GM12878 (cell line): ENCODE measurements around the gene EYA2. TPM values are rescaled to one million over a fixed set of nuclear protein-coding genes. Genes with fewer than 3 reads are reported as not detected.

ENCODE experiments used
- ATAC-seq: fragments of 200-7000 bp; cut with Tn5 transposase; 3 replicates; pipeline ENCODE4 v1.9.1; 2020; ENCODE audit warnings: mild to moderate bottlenecking, moderate library complexity
- BruUV-seq: library from RNA; stranded (reverse); fragments of 400-500 nt; replicated peaks from 2 replicates; lab custom pipeline; 2021; lab: Mats Ljungman, UMichigan
- CTCF ChIA-PET: fragments of 300-600 bp; sonication (Branson Sonifier 250); formaldehyde crosslinking; extraction: SDS; loops from one replicate; lab custom pipeline; 2021; ENCODE audit warnings: inconsistent platforms; lab: Yijun Ruan, JAX
- POLR2A ChIA-PET: fragments of 350-600 bp; formaldehyde crosslinking; extraction: SDS; loops from one replicate; lab custom pipeline; 2021; ENCODE audit warnings: inconsistent platforms; lab: Charles Lee
- RAD21 ChIA-PET: fragments of 300-600 bp; sonication (Branson Sonifier 250); formaldehyde crosslinking; loops from one replicate; lab custom pipeline; 2023; ENCODE audit warnings: antibody characterized with exemption; ENCODE audit not compliant: unreplicated experiment; lab: Charles Lee
- SMC1A ChIA-PET: fragments of 300-600 bp; sonication (Branson Sonifier 250); formaldehyde crosslinking; loops from one replicate; lab custom pipeline; 2023; ENCODE audit not compliant: unreplicated experiment, uncharacterized antibody; lab: Charles Lee
- DNase-seq: peaks from one replicate; pipeline ENCODE4 v3.0.0-alpha.2; 2011; ENCODE audit warnings: low read depth, low spot score
- FAIRE-seq: peaks from 3 replicates; lab custom pipeline; 2011; peaks lifted over from hg19 to GRCh38; lab: Jason Lieb, UNC
- H2AFZ ChIP-seq: 2 replicates; pipeline ENCODE4 v1.6.0; 2011; ENCODE audit warnings: low read depth, low read length, control low read depth; ENCODE audit not compliant: control insufficient read depth
- H3K27ac ChIP-seq: 2 replicates; pipeline ENCODE4 v1.5.1; 2011; ENCODE audit warnings: control low read depth; ENCODE audit not compliant: control insufficient read depth, insufficient read depth
- H3K27me3 ChIP-seq, 2 experiments: replicated peaks in 1 of 2; 2 replicates each; pipeline versions ENCODE4 v1.6.0 to v1.6.1; 2011; ENCODE audit warnings: low read length in 1 of 2; ENCODE audit not compliant: control insufficient read depth in 2 of 2, insufficient read depth in 2 of 2
- H3K36me3 ChIP-seq, 2 experiments: 2 replicates each; pipeline ENCODE4 v1.5.1; 2011; ENCODE audit warnings: low read length in 1 of 2; ENCODE audit not compliant: control insufficient read depth in 2 of 2, insufficient read depth in 2 of 2
- H3K4me1 ChIP-seq: 2 replicates; pipeline ENCODE4 v1.6.1; 2011; ENCODE audit warnings: mild to moderate bottlenecking, low read length, moderate library complexity, mixed read lengths; ENCODE audit not compliant: control insufficient read depth, insufficient read depth
- H3K4me2 ChIP-seq: 2 replicates; pipeline ENCODE4 v1.6.0; 2011; ENCODE audit warnings: control low read depth; ENCODE audit not compliant: control insufficient read depth, insufficient read depth
- H3K4me3 ChIP-seq: fragments of 200-600 bp; sonication (generic); 2 replicates; pipeline ENCODE4 v1.5.1; 2016
- H3K79me2 ChIP-seq: 2 replicates; pipeline ENCODE4 v1.6.0; 2011; ENCODE audit warnings: low read length; ENCODE audit not compliant: control insufficient read depth, insufficient read depth
- H3K9ac ChIP-seq: 2 replicates; pipeline ENCODE4 v1.8.0; 2011; ENCODE audit warnings: low read length, control low read depth, mixed read lengths; ENCODE audit not compliant: control insufficient read depth, insufficient read depth
- H3K9me3 ChIP-seq: replicated peaks from 3 replicates; pipeline ENCODE4 v1.5.1; 2011; ENCODE audit warnings: mild to moderate bottlenecking, low read length; ENCODE audit not compliant: control insufficient read depth, insufficient read depth
- H4K20me1 ChIP-seq: 2 replicates; pipeline ENCODE4 v1.6.0; 2011; ENCODE audit not compliant: control insufficient read depth, insufficient read depth
- BHLHE40 ChIP-seq, 2 experiments: fragments of 450-650 bp in 1 of 2; IDR thresholded peaks; 2 replicates each; pipeline ENCODE4 v1.6.1; 2011 to 2017; ENCODE audit warnings: low read depth in 2 of 2, borderline replicate concordance in 1 of 2, improper control_type of control experiment in 1 of 2, low read length in 1 of 2, mild to moderate bottlenecking in 1 of 2
- BMI1 ChIP-seq: fragments of 450-650 bp; IDR thresholded peaks from 2 replicates; pipeline ENCODE4 v1.6.1; 2016; ENCODE audit warnings: mild to moderate bottlenecking, moderate library complexity, borderline replicate concordance
- EED ChIP-seq: sonication (generic); IDR thresholded peaks from 2 replicates; pipeline ENCODE4 v1.6.1; 2016; ENCODE audit warnings: antibody characterized with exemption, low read depth
- ETV6 ChIP-seq, 2 experiments: fragments of 450-650 bp in 1 of 2; IDR thresholded peaks in 1 of 2; conservative IDR thresholded peaks in 1 of 2; 2 replicates each; pipeline ENCODE4 v1.6.1; 2014; ENCODE audit warnings: antibody characterized with exemption in 1 of 2, borderline replicate concordance in 1 of 2, low read depth in 1 of 2, mild to moderate bottlenecking in 1 of 2, moderate library complexity in 1 of 2
- FOXM1 ChIP-seq: IDR thresholded peaks from 2 replicates; pipeline ENCODE4 v1.6.1; 2012; ENCODE audit warnings: low read depth, mild to moderate bottlenecking, inconsistent platforms, low read length, moderate library complexity
- HCFC1 ChIP-seq: fragments of 150-350 bp; IDR thresholded peaks from 2 replicates; pipeline ENCODE4 v1.6.1; 2014; ENCODE audit warnings: low read length
- IKZF1 ChIP-seq: fragments of 450-650 bp; conservative IDR thresholded peaks from 2 replicates; pipeline ENCODE4 v1.6.1; 2017; ENCODE audit warnings: antibody characterized with exemption, mild to moderate bottlenecking
- JUNB ChIP-seq: IDR thresholded peaks from 2 replicates; pipeline ENCODE4 v1.6.1; 2016; ENCODE audit warnings: antibody characterized with exemption, mild to moderate bottlenecking
- MAX ChIP-seq: IDR thresholded peaks from 2 replicates; pipeline ENCODE4 v1.6.1; 2012; ENCODE audit warnings: low read depth, low read length, improper control_type of control experiment
- MLLT1 ChIP-seq: fragments of 450-650 bp; IDR thresholded peaks from 2 replicates; pipeline ENCODE4 v1.6.1; 2016; ENCODE audit warnings: mild to moderate bottlenecking
- MXI1 ChIP-seq: fragments of 150-350 bp; IDR thresholded peaks from 2 replicates; pipeline ENCODE4 v1.6.1; 2011; ENCODE audit warnings: low read depth, mild to moderate bottlenecking, inconsistent platforms, low read length, improper control_type of control experiment
- NFXL1 ChIP-seq: fragments of 450-650 bp; IDR thresholded peaks from 2 replicates; pipeline ENCODE4 v1.6.1; 2017; ENCODE audit warnings: antibody characterized with exemption, mild to moderate bottlenecking, borderline replicate concordance
- PAX8 ChIP-seq: fragments of 450-650 bp; IDR thresholded peaks from 2 replicates; pipeline ENCODE4 v1.6.1; 2017; ENCODE audit warnings: mild to moderate bottlenecking, moderate library complexity
- POLR2AphosphoS2 ChIP-seq: IDR thresholded peaks from 2 replicates; pipeline ENCODE4 v1.6.1; 2011; ENCODE audit warnings: low read depth, mild to moderate bottlenecking, low read length, improper control_type of control experiment, moderate library complexity
- RELA ChIP-seq: fragments of 450-650 bp; IDR thresholded peaks from 2 replicates; pipeline ENCODE4 v1.8.0; 2014; ENCODE audit warnings: borderline replicate concordance; ENCODE audit not compliant: partially characterized antibody
- SIX5 ChIP-seq: IDR thresholded peaks from 2 replicates; pipeline ENCODE4 v1.6.1; 2011; ENCODE audit warnings: mild to moderate bottlenecking, low read depth, low read length, moderate library complexity; ENCODE audit not compliant: severe bottlenecking
- STAT3 ChIP-seq: IDR thresholded peaks from 2 replicates; pipeline ENCODE4 v1.6.1; 2011; ENCODE audit warnings: low read depth, low read length, improper control_type of control experiment
- WRNIP1 ChIP-seq: IDR thresholded peaks from 2 replicates; pipeline ENCODE4 v1.6.1; 2011; ENCODE audit warnings: low read depth, low read length, improper control_type of control experiment, borderline replicate concordance
- ZBTB33 ChIP-seq: fragments of 450-650 bp; IDR thresholded peaks from 2 replicates; pipeline ENCODE4 v1.6.1; 2017; ENCODE audit warnings: mild to moderate bottlenecking
- ZNF207 ChIP-seq: fragments of 450-650 bp; IDR thresholded peaks from 2 replicates; pipeline ENCODE4 v1.6.1; 2014; ENCODE audit warnings: antibody characterized with exemption, mild to moderate bottlenecking, borderline replicate concordance
- WGBS: methylation state at CpG from one replicate; pipeline ENCODE4 v1.1.6; 2016; ENCODE audit warnings: low lambda C conversion rate; ENCODE audit not compliant: insufficient replicate concordance, insufficient coverage; ENCODE audit errors: missing lambda C conversion rate; 5-methylcytosine and 5-hydroxymethylcytosine counted together
- in situ Hi-C: fragments of 300-500 bp; cut with MboI; formaldehyde crosslinking; loops from 9 replicates; pipeline ENCODE4 v1.14.3; 2018; ENCODE audit warnings: mixed read lengths
- intact Hi-C: fragments of 100-400 bp; cut with micrococcal nuclease; formaldehyde crosslinking; loops from one replicate; pipeline ENCODE4 v1.14.2; 2022; ENCODE audit not compliant: unreplicated experiment
- polyA plus RNA-seq, 11 experiments: library from polyadenylated mRNA; depleted of rRNA in 4 of 11; unstranded in 6 of 11; stranded (reverse) in 5 of 11; fragments of >200 nt; fragmentation: Nextera tagmentation in 4 of 11; fragmentation: Illumina TruSeq in 1 of 11; extraction: Ambion mirVana in 4 of 11; extraction: Trizol in 1 of 11; gene quantifications; 1 replicate in 1 of 11; 2 replicates in 10 of 11; pipeline versions ENCODE4 v1.2.1 to v1.2.3, GENCODE V29; 2011 to 2016; ENCODE audit warnings: inconsistent platforms in 2 of 11, missing spikeins in 2 of 11, low read depth in 1 of 11
- total RNA-seq, 4 experiments: library from RNA; depleted of rRNA in 3 of 4; stranded (reverse); fragments of >200 nt in 3 of 4; fragmentation: Illumina TruSeq in 1 of 4; extraction: Trizol in 1 of 4; gene quantifications; 2 replicates each; pipeline versions ENCODE4 v1.2.1 to v1.2.3, GENCODE V29; 2013 to 2021

EYA2 gene
- total and polyA plus RNA-seq, 10 of the 15 experiments (the other 5 are each of a cell fraction or from before 2014, with no cell fraction given): 0.20 TPM; not detected in 9

- Histone ChIP-seq H3K4me3 (no peak overlapping the region), H3K27ac (no peak overlapping the region), H3K9me3 (0 out of 3 replicates have a peak, but pooled peaks cover 2% of the 10 kb centered on the region), H3K4me2 (no peak overlapping the region), H3K9ac (no peak overlapping the region), H4K20me1 (no peaks in the 10 kb centered on the region), H3K36me3 (no peaks in the 10 kb centered on the region), H3K27me3 (no peaks in the 10 kb centered on the region), H3K79me2 (no peaks in the 10 kb centered on the region), H2AFZ (peak overlapping the region; percentile 84), H3K4me1 (no peaks in the 10 kb centered on the region)
- ChIA-PET RAD21 (interaction anchor here (0.6 kb wide), 1 partner anchor 1477 kb away, joined by 3 read pairs; no protein-coding TSS in a partner anchor), CTCF (interaction anchor here (0.9 to 1.0 kb wide), 3 partner anchors 15 to 203 kb away, joined by 3 to 5 read pairs (median 4); no protein-coding TSS in a partner anchor), POLR2A (no interaction called here), SMC1A (interaction anchor here (1.3 kb wide), 1 partner anchor 12 kb away, joined by 3 read pairs; no protein-coding TSS in a partner anchor)
- intact Hi-C loops: no loop called here
- BruUV-seq: no TSS peak
- in situ Hi-C loops: no loop called here
- ATAC-seq (peak; percentile 91), FAIRE-seq (peak; percentile 89), DNase-seq (no peak)
- 54% methylated on average over 5 of the region's 5 CpGs for WGBS
- no peak for TF ChIP-seq BMI1
- no peak for TF ChIP-seq JUNB
- no peak for TF ChIP-seq IKZF1
- TF ChIP-seq SIX5: peak; percentile 80
- no peak for TF ChIP-seq ZNF207
- peak; percentile 47; the same call in 1 of the 2 replicates for TF ChIP-seq NFXL1
- no peak for TF ChIP-seq BHLHE40 (IDR thresholded peaks at IDR 0.05; ENCODE audit: borderline replicate concordance in 1 of 2, low read depth in 2 of 2, low read length in 1 of 2)
- no peak for TF ChIP-seq WRNIP1
- TF ChIP-seq POLR2AphosphoS2: no peak
- 0 out of 4 replicates have a peak, but pooled peaks of 1 of the 2 experiments have one; percentile 70 for TF ChIP-seq ETV6 (conservative IDR thresholded peaks at IDR 0.05 in 1 of 2, IDR thresholded peaks at IDR 0.05 in 1 of 2; ENCODE audit: borderline replicate concordance in 1 of 2, low read depth in 1 of 2)
- TF ChIP-seq MXI1: no peak
- TF ChIP-seq ZBTB33: no peak
- TF ChIP-seq RELA: no peak
- no peak for TF ChIP-seq MAX
- TF ChIP-seq STAT3: no peak
- TF ChIP-seq EED: no peak
- no peak for TF ChIP-seq PAX8
- peak; percentile 80 for TF ChIP-seq HCFC1
- TF ChIP-seq MLLT1: no peak
- TF ChIP-seq FOXM1: no peak
Observed at GRCh38 chr20:47181056-47181862, 286.6 kb downstream of the EYA2 start.
